ENCODE results near the gene VTI1A. TPM values are rescaled to one million over a fixed set of nuclear protein-coding genes. Genes with fewer than 3 reads are reported as not detected.

The VTI1A gene
- 10.3 to 14.9 TPM (median 13.3 TPM) in 5 replicates for total RNA-seq (2022; extraction: Qiagen RNA extraction)

GRCh38 chr10:112446855-112447619 is at the start of gene VTI1A, which contains the start of gene ZDHHC6:
TSS of gene VTI1A (plus strand) at chr10:112447215. CDS start at chr10:112447374, 159 bp downstream.
TSS of gene ZDHHC6 (minus strand) at chr10:112446914. CDS start at chr10:112445436, 1,478 bp downstream.

Other genes starting within 250 kb of the VTI1A start
- gene TECTB, start 163.8 kb upstream of the VTI1A start, total RNA-seq (2022; extraction: Qiagen RNA extraction), result not detected in 5 replicates
- gene ACSL5, start 73.1 kb upstream of the VTI1A start, total RNA-seq (2022; extraction: Qiagen RNA extraction), result 0.13 to 0.27 TPM (median 0.19 TPM) in 5 replicates
- 27.2 to 31.9 TPM (median 29.6 TPM) in 5 replicates for gene ZDHHC6, start 301 bp upstream of the VTI1A start, total RNA-seq (2022; extraction: Qiagen RNA extraction)

Data from A549 treated with Mapracorat at 1 μM for 4 hours (cell line).